ENCODE measurements around the gene AHRR. TPM values are rescaled to one million over a fixed set of nuclear protein-coding genes. Genes with fewer than 3 reads are reported as not detected.

AHRR gene
- total and polyA plus RNA-seq, 2 donors (not counting 1 experiment from before 2014, with no cell fraction given), result 11.3 to 26.4 TPM

DNA sequence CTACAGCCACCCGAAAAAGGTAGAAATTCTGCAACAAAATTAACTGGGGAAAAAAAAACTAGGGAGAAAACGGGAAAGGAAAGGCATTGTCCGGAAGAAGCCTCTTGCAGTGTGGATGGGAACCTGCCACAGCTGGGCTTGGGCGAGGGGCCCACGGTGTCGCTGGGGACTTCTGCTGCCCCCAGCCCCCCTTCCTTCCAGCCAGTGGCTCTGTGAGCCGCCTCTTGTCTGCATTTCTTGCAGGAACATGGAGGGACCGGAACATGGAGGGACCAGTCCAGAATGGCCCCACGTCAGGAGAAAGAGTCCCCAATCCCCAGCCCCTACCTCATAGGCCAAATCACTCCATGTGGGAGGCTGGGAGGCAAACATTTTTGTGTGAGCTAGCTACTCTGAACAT is 84.5 kb downstream of the AHRR start:
- no peak overlapping the region for H3K9ac ChIP-seq (ENCODE audit: insufficient read depth, low read length)
- peaks cover 3% of the 10 kb centered on the region for H3K4me1 ChIP-seq (ENCODE audit: control insufficient read depth, extremely low read depth, insufficient read depth, low read length)
- no peaks in the 10 kb centered on the region for H3K9me3 ChIP-seq (ENCODE audit: control insufficient read depth, insufficient read depth, low read depth, low read length)
- H3K4me3 ChIP-seq (replicated peaks in 1 of 4; ENCODE audit: control extremely low read depth in 1 of 4, insufficient read depth in 1 of 4, low read depth in 3 of 4, low read length in 4 of 4), result no peak overlapping the region
- H3K27me3 ChIP-seq (ENCODE audit: control insufficient read depth, insufficient read depth, low read length), result no peaks in the 10 kb centered on the region
- H3K27ac ChIP-seq (ENCODE audit: insufficient read depth, low read length), result no peak overlapping the region
- H4K20me1 ChIP-seq (ENCODE audit: control insufficient read depth, extremely low read depth, insufficient read depth, low read length), result no peaks in the 10 kb centered on the region
- TF ChIP-seq, protein P1, sequence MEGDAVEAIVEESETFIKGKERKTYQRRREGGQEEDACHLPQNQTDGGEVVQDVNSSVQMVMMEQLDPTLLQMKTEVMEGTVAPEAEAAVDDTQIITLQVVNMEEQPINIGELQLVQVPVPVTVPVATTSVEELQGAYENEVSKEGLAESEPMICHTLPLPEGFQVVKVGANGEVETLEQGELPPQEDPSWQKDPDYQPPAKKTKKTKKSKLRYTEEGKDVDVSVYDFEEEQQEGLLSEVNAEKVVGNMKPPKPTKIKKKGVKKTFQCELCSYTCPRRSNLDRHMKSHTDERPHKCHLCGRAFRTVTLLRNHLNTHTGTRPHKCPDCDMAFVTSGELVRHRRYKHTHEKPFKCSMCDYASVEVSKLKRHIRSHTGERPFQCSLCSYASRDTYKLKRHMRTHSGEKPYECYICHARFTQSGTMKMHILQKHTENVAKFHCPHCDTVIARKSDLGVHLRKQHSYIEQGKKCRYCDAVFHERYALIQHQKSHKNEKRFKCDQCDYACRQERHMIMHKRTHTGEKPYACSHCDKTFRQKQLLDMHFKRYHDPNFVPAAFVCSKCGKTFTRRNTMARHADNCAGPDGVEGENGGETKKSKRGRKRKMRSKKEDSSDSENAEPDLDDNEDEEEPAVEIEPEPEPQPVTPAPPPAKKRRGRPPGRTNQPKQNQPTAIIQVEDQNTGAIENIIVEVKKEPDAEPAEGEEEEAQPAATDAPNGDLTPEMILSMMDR (conservative IDR thresholded peaks at IDR 0.05 in 1 of 2, IDR thresholded peaks at IDR 0.05 in 1 of 2; ENCODE audit: low read depth in 1 of 2, low read length in 2 of 2), result no peak
- TF ChIP-seq EZH2 (IDR thresholded peaks at IDR 0.05; ENCODE audit: low read length, missing control alignments), result no peak
- H2AFZ ChIP-seq (ENCODE audit: low read length), result no peak overlapping the region
- H3K79me2 ChIP-seq (ENCODE audit: control insufficient read depth, insufficient read depth, low read length), result peaks cover 6% of the 10 kb centered on the region
- H3K4me2 ChIP-seq (ENCODE audit: extremely low read depth, insufficient read depth, low read length), result no peak overlapping the region
- no peak for DNase-seq (ENCODE audit: low read depth in 2 of 2)
- H3K36me3 ChIP-seq (ENCODE audit: control insufficient read depth, insufficient read depth, low read length), result peaks cover 3% of the 10 kb centered on the region

GRCh38 chr5:407051-407450 is 85.5 kb downstream of the AHRR start:
- no peak for DNase-seq (ENCODE audit: low read depth in 2 of 2)
- H3K27me3 ChIP-seq (ENCODE audit: control insufficient read depth, insufficient read depth, low read length), result no peaks in the 10 kb centered on the region
- H3K79me2 ChIP-seq (ENCODE audit: control insufficient read depth, insufficient read depth, low read length), result peaks cover 6% of the 10 kb centered on the region
- no peak overlapping the region for H3K9ac ChIP-seq (ENCODE audit: insufficient read depth, low read length)
- TF ChIP-seq, protein P1 (conservative IDR thresholded peaks at IDR 0.05 in 1 of 2, IDR thresholded peaks at IDR 0.05 in 1 of 2; ENCODE audit: low read depth in 1 of 2, low read length in 2 of 2), result no peak
- no peak for TF ChIP-seq EZH2 (IDR thresholded peaks at IDR 0.05; ENCODE audit: low read length, missing control alignments)
- no peaks in the 10 kb centered on the region for H3K4me1 ChIP-seq (ENCODE audit: control insufficient read depth, extremely low read depth, insufficient read depth, low read length)
- H4K20me1 ChIP-seq (ENCODE audit: control insufficient read depth, extremely low read depth, insufficient read depth, low read length), result no peaks in the 10 kb centered on the region
- H3K36me3 ChIP-seq (ENCODE audit: control insufficient read depth, insufficient read depth, low read length), result peaks cover 2% of the 10 kb centered on the region
- H3K4me3 ChIP-seq (replicated peaks in 1 of 4; ENCODE audit: control extremely low read depth in 1 of 4, insufficient read depth in 1 of 4, low read depth in 3 of 4, low read length in 4 of 4), result no peak overlapping the region
- no peak overlapping the region for H3K4me2 ChIP-seq (ENCODE audit: extremely low read depth, insufficient read depth, low read length)
- H2AFZ ChIP-seq (ENCODE audit: low read length), result no peak overlapping the region
- H3K9me3 ChIP-seq (ENCODE audit: control insufficient read depth, insufficient read depth, low read depth, low read length), result no peaks in the 10 kb centered on the region
- no peak overlapping the region for H3K27ac ChIP-seq (ENCODE audit: insufficient read depth, low read length)

DNA sequence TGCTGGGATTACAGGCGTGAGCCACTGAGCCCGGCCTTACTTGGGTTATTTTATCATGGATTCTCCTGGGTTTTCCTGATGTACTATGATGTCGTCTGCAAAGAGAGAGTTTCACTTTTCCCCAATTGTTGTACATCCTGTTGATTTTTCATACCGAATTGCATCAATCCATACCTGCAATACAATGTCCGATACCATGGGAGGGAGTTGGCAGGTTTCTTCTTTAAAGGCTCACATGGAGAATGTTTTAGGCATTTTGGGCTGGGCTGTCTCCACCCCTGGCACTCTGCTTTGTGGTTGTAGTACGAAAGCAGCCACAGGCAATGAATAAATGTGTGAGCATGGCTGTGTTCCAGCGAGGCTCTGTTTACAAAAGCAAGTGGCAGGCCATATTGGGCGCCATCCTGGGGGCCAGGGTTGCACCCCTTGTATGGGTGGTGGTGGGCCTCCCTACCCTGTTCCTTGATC is 86.3 kb downstream of the AHRR start:
- Histone ChIP-seq H3K4me1 (ENCODE audit: control insufficient read depth, extremely low read depth, insufficient read depth, low read length) (no peaks in the 10 kb centered on the region), H3K9me3 (ENCODE audit: control insufficient read depth, insufficient read depth, low read depth, low read length) (no peaks in the 10 kb centered on the region), H3K27ac (ENCODE audit: insufficient read depth, low read length) (peak overlapping the region; percentile 5), H3K79me2 (ENCODE audit: control insufficient read depth, insufficient read depth, low read length) (peaks cover 6% of the 10 kb centered on the region), H2AFZ (ENCODE audit: low read length) (no peak overlapping the region), H3K4me2 (ENCODE audit: extremely low read depth, insufficient read depth, low read length) (no peak overlapping the region), H4K20me1 (ENCODE audit: control insufficient read depth, extremely low read depth, insufficient read depth, low read length) (no peaks in the 10 kb centered on the region), H3K27me3 (ENCODE audit: control insufficient read depth, insufficient read depth, low read length) (no peaks in the 10 kb centered on the region), H3K36me3 (ENCODE audit: control insufficient read depth, insufficient read depth, low read length) (peaks cover 2% of the 10 kb centered on the region), H3K9ac (ENCODE audit: insufficient read depth, low read length) (no peak overlapping the region), H3K4me3 (replicated peaks in 1 of 4; ENCODE audit: control extremely low read depth in 1 of 4, insufficient read depth in 1 of 4, low read depth in 3 of 4, low read length in 4 of 4) (no peak overlapping the region)
- DNase-seq (ENCODE audit: low read depth in 2 of 2), result no peak
- TF ChIP-seq, protein P1 (conservative IDR thresholded peaks at IDR 0.05 in 1 of 2, IDR thresholded peaks at IDR 0.05 in 1 of 2; ENCODE audit: low read depth in 1 of 2, low read length in 2 of 2), result no peak
- TF ChIP-seq EZH2 (IDR thresholded peaks at IDR 0.05; ENCODE audit: low read length, missing control alignments), result no peak

Data from fibroblast of lung (primary cell).